Mucosa of descending colon (tissue), 3 donors: ENCODE results near the gene RGPD3. TPM values are rescaled to one million over a fixed set of nuclear protein-coding genes. Genes with fewer than 3 reads are reported as not detected.
"Not testable (repeated sequence)": the region's sequence is repeated elsewhere in the genome, so short reads cannot be mapped to it uniquely, and the experiment has no call there.

Experiments
- ATAC-seq: fragments of 200-7000 bp; cut with Tn5 transposase; one replicate; pipeline ENCODE4 v1.9.1; 2020; ENCODE audit warnings: mild to moderate bottlenecking, moderate library complexity
- DNase-seq, 3 donors: peaks; one replicate each; pipeline ENCODE4 v3.0.0-alpha.2; 2020
- H3K36me3 ChIP-seq: fragments of 200-600 bp; one replicate; pipeline ENCODE4 v1.8.0; 2021; ENCODE audit warnings: low read depth, mild to moderate bottlenecking
- H3K4me1 ChIP-seq: fragments of 200-600 bp; one replicate; pipeline ENCODE4 v1.8.0; 2021; ENCODE audit warnings: low read depth, mild to moderate bottlenecking
- H3K4me3 ChIP-seq: fragments of 200-600 bp; one replicate; pipeline ENCODE4 v1.8.0; 2021; ENCODE audit warnings: mild to moderate bottlenecking
- H3K9me3 ChIP-seq: fragments of 200-600 bp; one replicate; pipeline ENCODE4 v1.8.0; 2021; ENCODE audit warnings: mild to moderate bottlenecking
- CTCF ChIP-seq: fragments of 200-600 bp; IDR thresholded peaks from one replicate; pipeline ENCODE4 v1.8.0; 2022; ENCODE audit warnings: antibody characterized with exemption, mild to moderate bottlenecking
- intact Hi-C, 2 donors: fragments of 100-400 bp; cut with DNase I in 1 of 2; cut with micrococcal nuclease in 1 of 2; formaldehyde crosslinking; loops; one replicate each; pipeline versions ENCODE4 v1.11.0 to v1.11.1; 2022; cut with DNase I, micrococcal nuclease
- total RNA-seq, 3 donors: library from RNA; stranded (reverse); fragmentation: NEBNext Ultra II Directional in 2 of 3; extraction: Animal tissue kit (Norgen Biotek cat#: 25700) in 2 of 3; gene quantifications; one replicate each; pipeline versions ENCODE4 v1.2.1 to v1.2.4, GENCODE V29; 2021 to 2023
- donor health status: DM: no; HTN: no; CAD: no; lungs with moderate emphysema.
- donor health status: DM: no; HTN: no; CAD: no.
- donor health status: DM: no; HTN: yes; CAD: no.

The RGPD3 gene
- total RNA-seq, 3 donors from 2014 or later: 0.07 to 0.26 (median 0.16) TPM

- ATAC-seq (peak; percentile 73), DNase-seq (peak in 2 of 3 donors; percentile 47 to 83)
- not testable (repeated sequence) for H3K36me3 ChIP-seq
These were observed 2.4 kb upstream of the RGPD3 start for GRCh38 chr2:106470658-106471057.

GRCh38 chr2:106467516-106467915 is 697 bp downstream of the RGPD3 start:
- intact Hi-C loops, DNase-seq, H3K4me1 ChIP-seq, H3K36me3 ChIP-seq, ATAC-seq, H3K9me3 ChIP-seq, H3K4me3 ChIP-seq: not testable (repeated sequence)

More at GRCh38 chr2:106470658-106471057, 2.4 kb upstream of the RGPD3 start:
- H3K4me1 ChIP-seq, H3K4me3 ChIP-seq, intact Hi-C loops, H3K9me3 ChIP-seq: not testable (repeated sequence)
- peak; percentile 36 for TF ChIP-seq CTCF

- H3K9me3 ChIP-seq, H3K36me3 ChIP-seq, H3K4me3 ChIP-seq, intact Hi-C loops, ATAC-seq, H3K4me1 ChIP-seq: not testable (repeated sequence)
- DNase-seq: peak in 1 of 3 donors; percentile 16
These were observed 6.3 kb downstream of the RGPD3 start for GRCh38 chr2:106461882-106462281.

- H3K36me3 ChIP-seq, intact Hi-C loops, DNase-seq, H3K4me3 ChIP-seq, H3K4me1 ChIP-seq, ATAC-seq, H3K9me3 ChIP-seq: not testable (repeated sequence)
These were observed 77.5 kb downstream of the RGPD3 start for GRCh38 chr2:106390680-106391079.

- H3K4me3 ChIP-seq, intact Hi-C loops, H3K4me1 ChIP-seq, DNase-seq, H3K9me3 ChIP-seq, H3K36me3 ChIP-seq, ATAC-seq: not testable (repeated sequence)
These were observed 79.3 kb downstream of the RGPD3 start for GRCh38 chr2:106388814-106389410.

GRCh38 chr2:106384548-106384947 is 83.7 kb downstream of the RGPD3 start:
- H3K4me3 ChIP-seq, intact Hi-C loops, H3K4me1 ChIP-seq, H3K9me3 ChIP-seq, H3K36me3 ChIP-seq: not testable (repeated sequence)
- DNase-seq (peak in 1 of 3 donors; percentile 37), ATAC-seq (peak; percentile 98)

- intact Hi-C loops, H3K4me3 ChIP-seq, H3K4me1 ChIP-seq, H3K36me3 ChIP-seq, ATAC-seq, H3K9me3 ChIP-seq, DNase-seq: not testable (repeated sequence)
These were observed 86.3 kb downstream of the RGPD3 start for GRCh38 chr2:106381867-106382266.

- H3K4me3 ChIP-seq, H3K4me1 ChIP-seq, DNase-seq, H3K9me3 ChIP-seq, intact Hi-C loops, H3K36me3 ChIP-seq, ATAC-seq: not testable (repeated sequence)
These were observed 88.6 kb downstream of the RGPD3 start for GRCh38 chr2:106379567-106379966.

- H3K4me3 ChIP-seq, H3K9me3 ChIP-seq, H3K36me3 ChIP-seq, H3K4me1 ChIP-seq, DNase-seq, intact Hi-C loops: not testable (repeated sequence)
- peak; percentile 69 for ATAC-seq
These were observed 99.0 kb downstream of the RGPD3 start for GRCh38 chr2:106369182-106369581.

GRCh38 chr2:106366204-106366885 is 101.9 kb downstream of the RGPD3 start:
- ATAC-seq (no peak), DNase-seq (no peak)
- no peak for TF ChIP-seq CTCF
- Histone ChIP-seq H3K36me3 (no peaks in the 10 kb centered on the region), H3K4me3 (no peak overlapping the region), H3K9me3 (no peaks in the 10 kb centered on the region), H3K4me1 (no peaks in the 10 kb centered on the region)
- intact Hi-C loops: no loop called here
